AG10803 (cell line): ENCODE measurements around the gene TLR5.

ENCODE experiments used
- DNase-seq: peaks from one replicate; pipeline ENCODE4 v3.0.0; 2010; ENCODE audit warnings: low read depth
- H3K4me3 ChIP-seq: 2 replicates; pipeline ENCODE4 v1.5.1; 2011; ENCODE audit warnings: mild to moderate bottlenecking, low read length, control low read depth
- TF ChIP-seq, protein P1 (sequence below): conservative IDR thresholded peaks from 2 replicates; pipeline ENCODE4 v1.5.1; 2011; ENCODE audit warnings: mild to moderate bottlenecking, low read length, control low read depth, inconsistent platforms

TLR5 gene

DNA sequence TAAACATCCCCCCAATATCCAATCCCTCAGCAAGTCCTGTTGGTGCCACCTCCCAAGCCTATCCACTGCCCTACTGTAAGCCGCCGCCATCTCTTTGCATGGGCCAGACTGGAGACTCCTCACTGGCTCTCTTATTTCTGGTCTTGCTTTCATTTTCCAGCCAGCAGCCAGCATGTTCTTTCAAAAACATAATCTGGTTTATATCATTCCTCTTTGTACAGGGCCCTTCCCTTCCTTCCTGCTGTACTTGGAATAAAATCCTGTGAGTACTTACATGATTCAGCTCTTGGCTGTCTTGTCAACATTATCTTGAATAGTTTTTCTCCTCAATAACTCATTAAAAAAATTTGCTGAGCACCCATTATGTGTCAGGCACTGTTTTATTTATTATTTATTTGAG is 28.2 kb downstream of the TLR5 start:
- peak; percentile 25 for DNase-seq
- TF ChIP-seq, protein P1, sequence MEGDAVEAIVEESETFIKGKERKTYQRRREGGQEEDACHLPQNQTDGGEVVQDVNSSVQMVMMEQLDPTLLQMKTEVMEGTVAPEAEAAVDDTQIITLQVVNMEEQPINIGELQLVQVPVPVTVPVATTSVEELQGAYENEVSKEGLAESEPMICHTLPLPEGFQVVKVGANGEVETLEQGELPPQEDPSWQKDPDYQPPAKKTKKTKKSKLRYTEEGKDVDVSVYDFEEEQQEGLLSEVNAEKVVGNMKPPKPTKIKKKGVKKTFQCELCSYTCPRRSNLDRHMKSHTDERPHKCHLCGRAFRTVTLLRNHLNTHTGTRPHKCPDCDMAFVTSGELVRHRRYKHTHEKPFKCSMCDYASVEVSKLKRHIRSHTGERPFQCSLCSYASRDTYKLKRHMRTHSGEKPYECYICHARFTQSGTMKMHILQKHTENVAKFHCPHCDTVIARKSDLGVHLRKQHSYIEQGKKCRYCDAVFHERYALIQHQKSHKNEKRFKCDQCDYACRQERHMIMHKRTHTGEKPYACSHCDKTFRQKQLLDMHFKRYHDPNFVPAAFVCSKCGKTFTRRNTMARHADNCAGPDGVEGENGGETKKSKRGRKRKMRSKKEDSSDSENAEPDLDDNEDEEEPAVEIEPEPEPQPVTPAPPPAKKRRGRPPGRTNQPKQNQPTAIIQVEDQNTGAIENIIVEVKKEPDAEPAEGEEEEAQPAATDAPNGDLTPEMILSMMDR: no peak
- H3K4me3 ChIP-seq: no peak overlapping the region

GRCh38 chr1:223110952-223111351 is 32.1 kb downstream of the TLR5 start:
- DNase-seq: no peak
- no peak overlapping the region for H3K4me3 ChIP-seq
- TF ChIP-seq, protein P1: no peak

- TF ChIP-seq, protein P1: no peak
- no peak for DNase-seq
- H3K4me3 ChIP-seq: no peak overlapping the region
These were observed 33.4 kb downstream of the TLR5 start for GRCh38 chr1:223109581-223110026.

- TF ChIP-seq, protein P1: no peak
- peak; percentile 56 for DNase-seq
These were observed 36.2 kb downstream of the TLR5 start for GRCh38 chr1:223106856-223107255.

DNA sequence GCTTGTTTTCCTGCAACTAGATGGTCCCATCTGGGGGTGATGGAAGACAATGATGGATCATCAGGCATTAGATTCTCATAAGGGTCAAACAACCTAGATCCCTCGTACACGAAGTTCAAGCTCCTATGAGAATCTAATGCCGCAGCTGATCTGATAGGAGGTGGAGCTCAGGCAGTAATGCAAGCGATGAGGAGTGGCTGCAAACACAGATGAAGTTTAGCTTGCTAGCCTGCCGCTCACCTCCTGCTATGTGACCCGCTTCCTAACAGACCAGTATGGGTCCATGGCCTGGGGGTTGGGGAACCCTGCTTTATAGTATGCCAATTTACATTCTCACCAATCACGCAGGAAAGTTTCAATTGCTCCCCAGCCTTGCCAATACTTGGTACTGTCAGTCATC is 37.5 kb downstream of the TLR5 start:
- H3K4me3 ChIP-seq: no peak overlapping the region
- TF ChIP-seq, protein P1: no peak

More at GRCh38 chr1:223106856-223107255, 36.2 kb downstream of the TLR5 start:
- no peak overlapping the region for H3K4me3 ChIP-seq

DNA sequence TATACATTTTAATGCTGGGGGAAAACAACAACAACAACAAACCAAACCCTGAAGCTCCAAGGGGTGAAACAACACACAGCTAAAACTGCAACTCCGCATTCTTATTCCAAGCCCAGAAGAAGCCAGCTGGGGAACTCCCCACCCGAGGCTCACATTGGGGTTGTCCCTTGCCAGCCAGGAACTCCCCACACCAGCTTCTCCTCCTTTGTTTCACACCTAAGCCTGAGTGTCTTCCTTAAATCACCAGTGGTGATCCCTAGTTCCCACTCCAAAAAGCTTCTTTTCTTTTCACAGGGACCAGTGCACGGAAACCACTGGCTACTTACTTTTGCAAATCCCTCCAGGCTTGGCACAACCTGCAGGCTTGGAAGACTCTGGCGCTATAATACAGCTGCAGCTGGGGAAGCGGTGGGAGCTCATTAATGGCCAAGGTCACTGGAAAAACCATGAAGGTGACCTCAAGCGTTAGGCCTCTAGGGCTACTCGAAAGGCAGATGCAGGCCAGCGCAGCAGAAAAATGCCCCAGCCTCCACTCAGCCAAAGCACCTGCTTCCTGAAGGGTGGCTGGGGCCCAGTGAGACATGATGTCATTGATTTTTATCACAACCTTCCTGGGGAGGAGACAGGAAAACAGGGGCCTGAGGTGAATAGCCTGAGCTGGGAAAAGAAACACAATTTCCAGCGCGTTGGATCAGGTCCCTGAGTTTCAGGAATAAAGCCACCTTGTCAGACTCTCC is 40.1 kb downstream of the TLR5 start:
- H3K4me3 ChIP-seq: no peak overlapping the region
- no peak for DNase-seq
- TF ChIP-seq, protein P1: no peak

More for the DNA sequence above, 37.5 kb downstream of the TLR5 start:
- no peak for DNase-seq

- TF ChIP-seq, protein P1: no peak
- no peak for DNase-seq
- no peak overlapping the region for H3K4me3 ChIP-seq
These were observed 45.3 kb downstream of the TLR5 start for GRCh38 chr1:223097713-223098112.
